Thyroid gland (tissue), 4 donors: ENCODE results near the gene CEP250. TPM values are rescaled to one million over a fixed set of nuclear protein-coding genes. Genes with fewer than 3 reads are reported as not detected.

Experiments
- DNase-seq, 2 donors: peaks; one replicate each; pipeline ENCODE4 v3.0.0-alpha.2; 2019
- H3K27ac ChIP-seq, 3 donors: fragments of 200-600 bp; sonication (generic); 1 replicate in 2 of 3; 2 replicates in 1 of 3; pipeline ENCODE4 v1.5.1; 2016 to 2019; ENCODE audit warnings: mild to moderate bottlenecking in 1 of 3, moderate library complexity in 1 of 3
- H3K27me3 ChIP-seq: fragments of 200-600 bp; sonication (generic); one replicate; pipeline ENCODE4 v1.5.1; 2019
- H3K36me3 ChIP-seq, 2 donors: fragments of 200-600 bp; sonication (generic); one replicate each; pipeline ENCODE4 v1.5.1; 2016 to 2019
- H3K4me1 ChIP-seq, 2 donors: fragments of 200-600 bp; sonication (generic); one replicate each; pipeline ENCODE4 v1.5.1; 2017 to 2019
- H3K4me3 ChIP-seq, 3 donors: fragments of 200-600 bp; sonication (generic); replicated peaks in 1 of 3; 1 replicate in 2 of 3; 2 replicates in 1 of 3; pipeline ENCODE4 v1.5.1; 2016; ENCODE audit warnings: mild to moderate bottlenecking in 1 of 3
- H3K9me3 ChIP-seq: fragments of 200-600 bp; sonication (generic); one replicate; pipeline ENCODE4 v1.5.1; 2017
- CTCF ChIP-seq, 6 experiments: fragments of 200-600 bp in 3 of 6; fragments of 450-650 bp in 3 of 6; sonication (generic) in 3 of 6; IDR thresholded peaks; one replicate each; pipeline ENCODE4 v1.5.1; 2016 to 2019; ENCODE audit warnings: antibody characterized with exemption in 6 of 6, mild to moderate bottlenecking in 2 of 6, inconsistent platforms in 1 of 6, moderate library complexity in 1 of 6
- POLR2A ChIP-seq, 2 donors: fragments of 450-650 bp; IDR thresholded peaks; one replicate each; pipeline ENCODE4 v1.6.1; 2017; ENCODE audit warnings: antibody characterized with exemption in 2 of 2, mild to moderate bottlenecking in 2 of 2, moderate library complexity in 1 of 2
- WGBS, 2 donors: methylation state at CpG; one replicate each; pipeline ENCODE4 v1.1.5; 2017; 5-methylcytosine and 5-hydroxymethylcytosine counted together
- intact Hi-C: fragments of 100-400 bp; cut with DNase I; formaldehyde crosslinking; loops from one replicate; pipeline ENCODE4 v1.15.1; 2023
- microRNA counts, 2 donors: library from miRNA; unstranded; fragments of <30 nt; microRNA quantifications; one replicate each; lab custom pipeline; 2016 to 2017
- microRNA-seq: library from miRNA; unstranded; fragments of <30 nt; microRNA quantifications from one replicate; pipeline ENCODE4, GENCODE V29; 2016
- small RNA-seq: library from RNA; depleted of rRNA; stranded (forward); fragments of <200 nt; gene quantifications from one replicate; pipeline ENCODE3, GENCODE V24; 2016
- total RNA-seq, 4 donors: library from RNA; depleted of rRNA; stranded (reverse); fragments of >200 nt; gene quantifications; one replicate each; pipeline ENCODE4 v1.2.3, GENCODE V29; 2016

The CEP250 gene
- total RNA-seq, 4 donors from 2014 or later = 17.5 to 198 (median 34.8) TPM

DNA sequence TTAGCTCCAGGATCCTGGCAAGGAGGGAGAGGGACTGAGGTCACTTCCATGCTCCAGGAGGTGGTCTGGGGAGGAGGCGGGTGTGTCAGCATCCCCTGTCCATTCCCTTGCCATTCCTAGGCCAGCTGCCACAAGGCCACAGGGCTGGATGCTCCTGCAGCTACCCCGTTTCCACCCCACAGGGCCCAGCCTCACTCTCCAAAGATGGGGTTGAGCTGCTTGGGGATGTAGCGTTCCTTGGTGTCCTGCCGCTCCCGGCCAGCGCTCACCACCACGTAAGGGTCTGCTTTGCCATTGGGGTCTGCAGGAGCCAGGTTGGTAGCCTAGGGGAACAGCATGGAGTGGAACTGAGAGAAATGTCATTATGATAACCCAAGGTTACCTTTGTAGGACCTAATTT, 109.5 kb downstream of the CEP250 start:
- WGBS, 2 donors = 89 to 100% methylated on average over 3 to 5 of the region's 7 CpGs
- DNase-seq = no peak
- Histone ChIP-seq H3K27ac (no peak overlapping the region), H3K9me3 (no peaks in the 10 kb centered on the region), H3K4me1 (peaks cover 0 to 4% of the 10 kb centered on the region in 2 donors), H3K27me3 (no peaks in the 10 kb centered on the region), H3K36me3 (no peaks in the 10 kb centered on the region), H3K4me3 (no peak overlapping the region)
- TF ChIP-seq CTCF (IDR thresholded peaks at IDR 0.05) (no peak), POLR2A (IDR thresholded peaks at IDR 0.05) (no peak)
- intact Hi-C loops = no loop called here

- no peak overlapping the region for H3K27ac ChIP-seq
- H3K36me3 ChIP-seq = no peaks in the 10 kb centered on the region
- H3K27me3 ChIP-seq = no peaks in the 10 kb centered on the region
- WGBS, 2 donors = 11 to 21% methylated on average over 2 of the region's 2 CpGs
- intact Hi-C loops = no loop called here
- H3K9me3 ChIP-seq = no peaks in the 10 kb centered on the region
- H3K4me3 ChIP-seq = no peak overlapping the region
- no peaks in the 10 kb centered on the region for H3K4me1 ChIP-seq
- TF ChIP-seq CTCF (IDR thresholded peaks at IDR 0.05) = no peak
- no peak for TF ChIP-seq POLR2A (IDR thresholded peaks at IDR 0.05)
- peak in 1 of 2 donors; percentile 14 for DNase-seq
Observed at GRCh38 chr20:35568645-35569044, 113.2 kb downstream of the CEP250 start.

MicroRNAs within 50 kb of the gene (microRNA counts, 767-probe panel; counts per million panel counts)
- microRNA hsa-miR-1289 (lab: Ali Mortazavi, UCI) = 0 counts per million in 2 donors

Small RNA genes within 50 kb of the gene (microRNA-seq; reads per million reads assigned to microRNA genes)
- gene MIR1289-1 = not detected

Small RNA genes within 50 kb of the gene (small RNA-seq; reads per million reads assigned to genes)
- not detected for gene MIR1289-1

Other genes starting within 250 kb of the CEP250 start
- gene MMP24, start 228.9 kb upstream of the CEP250 start, total RNA-seq = 1 to 10 TPM in 1 of 4 donors, under 1 TPM in 3; 0.67 to 1.6 (median 0.92) TPM
- 10 to 100 TPM; 18.3 to 40.3 (median 28.8) TPM for gene MMP24OS, start 177.5 kb upstream of the CEP250 start, total RNA-seq
- 10 to 100 TPM; 30.3 to 94.2 (median 65.7) TPM for gene EIF6, start 170.8 kb upstream of the CEP250 start, total RNA-seq
- not detected for gene FAM83C, start 163.2 kb upstream of the CEP250 start, total RNA-seq
- gene UQCC1, start 43.6 kb upstream of the CEP250 start, total RNA-seq = 10 to 100 TPM; 33.3 to 58.1 (median 46.4) TPM
- gene GDF5, start 17.4 kb upstream of the CEP250 start, total RNA-seq = 1 to 10 TPM in 1 of 4 donors, under 1 TPM in 1, not detected in 2; 0.13 to 2.1 TPM
- not detected for gene C20orf173, start 74.1 kb downstream of the CEP250 start, total RNA-seq
- gene ERGIC3, start 86.5 kb downstream of the CEP250 start, total RNA-seq = 100 to 1,000 TPM; 194 to 419 (median 250) TPM
- 1 to 10 TPM; 2.3 to 6.6 (median 5.5) TPM for gene SPAG4, start 160.2 kb downstream of the CEP250 start, total RNA-seq
- 100 to 1,000 TPM in 3 of 4 donors, 10 to 100 TPM in 1; 80.6 to 166 (median 131) TPM for gene CPNE1, start 209.3 kb downstream of the CEP250 start, total RNA-seq
- gene RBM12, start 209.3 kb downstream of the CEP250 start, total RNA-seq = 10 to 100 TPM; 30.5 to 44.9 (median 35.7) TPM
- 10 to 100 TPM; 21.1 to 45.5 (median 36.3) TPM for gene NFS1, start 243.8 kb downstream of the CEP250 start, total RNA-seq
- gene ROMO1, start 243.8 kb downstream of the CEP250 start, total RNA-seq = 100 to 1,000 TPM in 3 of 4 donors, 10 to 100 TPM in 1; 64.7 to 402 (median 229) TPM